ENCODE measurements around the gene TNRC6B.
"Not testable (repeated sequence)": the region's sequence is repeated elsewhere in the genome, so short reads cannot be mapped to it uniquely, and the experiment has no call there.

The TNRC6B gene

GRCh38 chr22:40213478-40213877, 35.8 kb downstream of the TNRC6B start:
- no peak for DNase-seq

DNA sequence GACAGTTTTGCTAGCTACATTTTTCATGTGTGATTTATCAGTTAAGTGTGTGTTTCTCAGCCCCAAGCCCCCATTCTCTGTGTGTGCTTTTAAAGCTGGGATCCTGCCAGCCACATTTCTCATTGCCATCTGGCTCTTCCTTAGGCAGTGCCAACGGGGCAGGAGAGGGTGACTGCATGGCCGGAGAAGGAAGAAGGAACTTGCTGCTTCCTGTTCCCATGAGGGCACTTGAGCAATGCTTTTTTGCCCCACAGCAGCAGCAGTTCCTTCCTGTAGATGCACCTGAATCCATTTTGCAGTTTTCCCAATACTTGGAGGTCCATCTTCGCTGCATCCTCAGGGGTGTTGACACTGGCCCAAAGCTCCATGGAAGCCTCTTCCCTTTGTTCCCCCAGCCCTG, 37.5 kb downstream of the TNRC6B start:
- DNase-seq: no peak

DNA sequence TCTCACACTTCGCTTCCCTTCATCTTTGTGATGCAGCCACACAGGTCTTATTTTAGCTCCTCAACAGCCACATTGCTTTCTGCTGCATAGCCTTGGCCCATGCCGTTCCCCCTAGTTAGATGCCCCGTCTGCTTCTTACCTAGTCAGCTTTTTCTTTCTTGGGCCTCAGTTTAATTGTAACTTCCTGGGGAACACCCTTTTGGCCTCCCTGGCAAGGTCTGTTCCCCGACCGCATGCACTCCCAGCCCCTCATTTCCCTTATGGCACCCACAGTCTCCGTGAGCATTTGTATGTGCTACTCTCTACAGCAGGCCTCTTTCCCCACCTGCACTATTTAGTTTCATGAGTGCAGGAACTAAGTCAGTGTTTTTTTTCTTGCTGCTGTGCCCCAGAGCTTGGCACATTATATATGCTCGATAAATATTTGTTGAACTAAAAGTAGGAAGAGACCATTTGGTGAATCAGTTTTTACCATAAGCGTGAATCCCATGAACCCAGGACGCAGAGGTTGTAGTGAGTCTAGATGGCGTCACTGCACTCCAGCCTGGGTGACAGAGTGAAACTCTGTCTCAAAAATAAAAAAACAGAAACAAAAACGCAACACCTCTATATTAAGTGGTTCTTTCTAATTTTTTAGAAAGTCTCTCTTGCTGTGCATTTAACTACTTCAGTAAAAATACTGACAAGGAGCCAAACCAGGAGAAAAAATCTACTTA, 38.5 kb downstream of the TNRC6B start:
- DNase-seq: peak; percentile 11

DNA sequence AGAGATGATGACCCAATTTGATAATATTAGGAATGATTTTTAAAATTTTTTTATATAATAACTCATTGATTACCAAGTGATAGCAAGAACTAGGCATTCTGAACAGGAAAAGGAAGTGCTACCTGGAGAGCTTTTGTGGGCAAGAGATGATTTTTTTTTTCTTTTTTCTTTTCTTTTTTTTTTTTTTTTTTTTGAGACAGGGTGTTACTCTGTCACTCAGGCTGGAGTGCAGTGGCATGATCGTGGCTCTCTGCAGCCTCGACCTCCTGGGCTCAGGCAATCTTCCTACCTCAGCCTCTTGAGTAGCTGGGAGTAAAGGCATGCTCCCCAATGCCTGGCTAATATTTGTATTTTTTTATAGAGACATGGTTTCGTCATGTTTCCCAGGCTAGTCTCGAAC, 40.4 kb downstream of the TNRC6B start:
- DNase-seq: no peak

- no peak for DNase-seq
These were observed 41.1 kb downstream of the TNRC6B start for GRCh38 chr22:40218723-40219294.

- DNase-seq: no peak
These were observed 42.8 kb downstream of the TNRC6B start for GRCh38 chr22:40220316-40221054.

GRCh38 chr22:40221055-40221414, 43.3 kb downstream of the TNRC6B start:
- DNase-seq: no peak

DNA sequence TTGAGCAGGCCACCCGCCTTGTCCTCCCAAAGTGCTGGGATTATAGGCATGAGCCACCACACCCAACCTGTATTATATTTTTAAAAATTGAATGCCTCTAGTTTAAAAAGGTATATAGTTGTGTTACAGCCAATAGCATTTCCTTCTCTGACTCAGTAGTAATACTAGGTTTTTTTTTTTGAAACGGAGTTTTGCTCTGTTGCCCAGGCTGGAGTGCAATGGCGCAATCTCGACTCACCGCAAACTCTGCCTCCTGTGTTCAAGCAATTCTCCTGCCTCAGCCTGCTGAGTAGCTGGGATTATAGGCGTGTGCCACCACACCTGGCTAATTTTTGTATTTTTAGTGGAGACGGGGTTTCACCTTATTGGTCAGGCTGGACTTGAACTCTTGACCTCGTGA, 45.3 kb downstream of the TNRC6B start:
- DNase-seq: not testable (repeated sequence)

DNA sequence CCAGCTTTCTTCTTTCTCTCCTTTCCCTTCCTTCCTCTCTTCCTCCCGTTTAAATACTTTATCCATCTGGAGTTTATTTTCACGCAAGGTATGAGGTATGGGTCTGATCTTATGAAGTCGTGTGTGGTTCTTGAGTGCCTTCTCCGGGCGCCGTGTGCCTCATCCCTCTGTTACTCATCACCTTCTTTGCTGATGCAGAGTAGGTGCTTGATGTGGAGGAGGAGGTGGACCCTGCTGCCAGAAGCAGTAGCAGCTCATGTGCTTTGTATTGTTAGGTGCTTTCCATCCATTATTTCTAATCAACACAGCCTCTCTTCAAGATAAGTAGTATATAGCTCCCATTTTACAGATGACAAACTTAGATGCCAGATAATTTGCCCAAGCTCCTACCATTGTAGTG, 47.0 kb downstream of the TNRC6B start:
- DNase-seq: peak; percentile 49

- no peak for DNase-seq
These were observed 48.9 kb downstream of the TNRC6B start for GRCh38 chr22:40226620-40227019.

GRCh38 chr22:40231618-40232313, 54.0 kb downstream of the TNRC6B start:
- DNase-seq: no peak

GRCh38 chr22:40232624-40233023, 54.9 kb downstream of the TNRC6B start:
- no peak for DNase-seq

- DNase-seq: no peak
These were observed 56.2 kb downstream of the TNRC6B start for GRCh38 chr22:40233886-40234285.

DNA sequence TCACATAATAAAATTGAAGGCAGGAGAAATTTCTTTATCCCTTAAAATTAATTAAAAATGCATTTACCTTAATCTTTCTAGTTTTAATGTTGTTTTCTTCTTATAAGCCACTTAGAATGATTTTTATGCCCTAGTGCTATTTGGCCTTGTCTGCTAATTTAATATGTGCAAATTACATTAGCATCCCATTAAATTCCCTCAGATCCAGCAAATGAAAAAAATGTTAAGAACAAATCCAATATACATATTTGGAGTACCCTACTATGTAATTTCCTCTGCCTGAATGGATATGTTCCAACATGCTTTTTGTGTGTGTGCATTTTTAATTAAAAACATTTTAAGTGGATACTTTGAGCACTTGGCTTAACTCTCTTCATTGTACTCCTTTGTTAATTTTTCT, 56.9 kb downstream of the TNRC6B start:
- DNase-seq: no peak

DNA sequence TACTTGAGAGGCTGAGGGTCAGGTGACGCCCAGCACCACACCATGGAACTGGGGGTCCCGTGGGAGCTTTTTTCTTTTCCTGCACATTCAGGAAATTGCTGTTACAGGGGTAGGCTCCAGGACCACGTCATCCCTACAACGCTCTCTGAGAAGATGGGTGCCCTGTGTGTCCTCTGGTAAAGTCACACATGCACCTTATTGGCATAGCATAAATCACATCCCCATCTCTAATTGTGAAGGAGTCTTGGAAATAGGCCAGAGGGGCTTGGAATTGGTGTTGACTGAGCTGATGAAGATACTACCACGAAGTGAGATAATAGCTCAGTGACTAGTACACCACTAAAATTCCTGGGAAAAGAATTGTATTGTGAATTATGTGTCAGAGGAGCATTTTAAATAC, 57.6 kb downstream of the TNRC6B start:
- DNase-seq: no peak

DNA sequence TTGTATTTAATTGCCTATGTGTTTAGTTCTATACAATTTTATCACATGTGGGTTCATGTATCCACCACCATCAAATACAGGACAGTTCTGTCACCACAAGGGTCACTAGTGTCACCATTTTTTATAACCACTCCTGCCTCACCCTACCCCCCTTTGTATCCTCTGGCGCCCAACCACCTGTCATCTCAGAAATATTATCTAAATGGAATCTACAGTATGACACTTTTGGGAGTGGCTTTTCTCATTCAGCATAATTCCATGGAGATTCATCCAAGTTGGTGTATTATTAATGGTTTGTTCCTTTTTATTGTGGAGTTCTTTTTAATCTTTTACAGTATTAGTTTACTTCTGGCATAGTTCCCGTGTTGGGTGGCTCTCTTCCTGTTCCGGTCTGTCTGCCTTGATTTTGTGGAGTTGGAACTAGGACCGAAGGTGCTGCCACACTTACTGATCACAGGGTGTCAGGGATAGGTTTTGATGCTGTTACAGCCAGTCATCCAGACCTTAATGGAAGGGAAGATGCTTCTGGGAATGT, 58.5 kb downstream of the TNRC6B start:
- DNase-seq: no peak

- no peak for DNase-seq
These were observed 59.5 kb downstream of the TNRC6B start for GRCh38 chr22:40237241-40237640.

DNA sequence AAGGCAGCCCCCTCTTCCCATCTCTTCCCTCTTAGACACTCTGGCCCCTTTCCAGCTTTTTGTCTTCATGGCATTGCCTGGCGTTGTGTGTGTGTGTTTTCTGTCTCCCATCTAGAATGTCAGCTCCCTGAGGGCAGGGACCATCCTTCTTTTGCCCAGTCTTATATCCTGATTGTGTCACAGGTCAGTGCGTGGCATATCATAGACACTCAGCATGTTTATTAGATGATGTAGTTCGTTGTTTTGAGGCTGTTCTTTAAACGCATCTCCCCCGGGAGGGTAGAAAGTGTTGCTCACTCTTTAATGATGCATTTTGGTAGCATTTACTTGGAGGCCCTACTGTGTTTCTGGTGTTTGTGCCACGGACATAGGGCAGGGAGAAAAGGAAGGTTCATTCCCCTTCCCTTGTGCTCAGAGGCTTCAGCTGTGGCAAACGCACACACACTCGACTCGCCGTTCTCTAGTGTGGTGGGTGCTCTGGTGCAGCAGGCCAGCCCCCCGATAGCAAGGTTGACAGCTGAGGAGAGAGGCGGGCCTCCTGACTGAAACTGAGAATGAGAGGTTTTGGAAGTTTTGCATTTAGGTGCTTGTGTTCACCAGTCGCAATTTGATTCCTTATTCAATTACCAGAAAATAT, 60.2 kb downstream of the TNRC6B start:
- no peak for DNase-seq

GRCh38 chr22:40238425-40239344, 61.0 kb downstream of the TNRC6B start:
- no peak for DNase-seq

DNA sequence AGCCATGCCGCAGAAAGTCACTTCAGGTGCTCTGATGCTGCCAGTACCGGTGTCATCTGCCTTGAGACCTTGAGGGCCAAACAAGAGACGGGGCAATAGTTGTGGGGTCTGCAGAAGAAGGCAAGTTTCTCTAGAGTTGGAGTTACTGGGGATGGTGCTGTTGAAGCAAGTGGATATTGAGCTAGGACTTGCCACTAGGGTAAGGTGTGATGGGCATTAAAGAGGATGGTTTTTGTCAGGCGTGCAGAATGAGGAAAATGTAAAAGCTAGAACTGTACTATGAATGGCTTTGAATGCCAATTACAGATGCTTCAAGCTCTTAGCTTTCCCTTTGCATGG, 61.6 kb downstream of the TNRC6B start:
- DNase-seq: no peak

- no peak for DNase-seq
These were observed 62.4 kb downstream of the TNRC6B start for GRCh38 chr22:40240160-40240559.

- DNase-seq: peak; percentile 31
These were observed 63.0 kb downstream of the TNRC6B start for GRCh38 chr22:40240686-40241085.

Measured in activated CD4-positive, alpha-beta T cell treated with anti-CD3 and anti-CD28 coated beads, Interleukin-2, amount 50 U/mL, for 1 hour (primary cell).